WTC11 (cell line): Measurements from ENCODE around the gene UBE2J2. TPM values are rescaled to one million over a fixed set of nuclear protein-coding genes. Genes with fewer than 3 reads are reported as not detected.
A peak's percentile ranks its signal among the peaks of the same experiment; 100 is the strongest.

Experiments
- ATAC-seq: fragments of 200-7000 bp; cut with Tn5 transposase; 2 replicates; pipeline ENCODE4 v1.10.0; 2021; ENCODE audit warnings: mild to moderate bottlenecking, moderate library complexity
- CTCF ChIA-PET: fragments of 300-600 bp; sonication (Branson Sonifier 250); formaldehyde crosslinking; loops from one replicate; lab custom pipeline; 2021; ENCODE audit warnings: antibody characterized with exemption; lab: Charles Lee
- POLR2A ChIA-PET: fragments of 350-600 bp; sonication (Branson Sonifier 250); formaldehyde crosslinking; loops from one replicate; lab custom pipeline; 2021; ENCODE audit warnings: antibody characterized with exemption; lab: Charles Lee
- DNase-seq: peaks from one replicate; pipeline ENCODE4 v3.0.0; 2021; ENCODE audit warnings: low spot score
- H3K27ac Mint-ChIP-seq: 2 replicates; pipeline ENCODE4 v1.8.0; 2021; ENCODE audit warnings: mixed read lengths
- H3K27me3 Mint-ChIP-seq: 2 replicates; pipeline ENCODE4 v1.8.0; 2021; ENCODE audit warnings: low read depth, mild to moderate bottlenecking, moderate library complexity, mixed read lengths
- H3K36me3 Mint-ChIP-seq: 2 replicates; pipeline ENCODE4 v1.8.0; 2021; ENCODE audit warnings: mixed read lengths
- H3K4me1 Mint-ChIP-seq: 2 replicates; pipeline ENCODE4 v1.8.0; 2022; ENCODE audit warnings: mixed read lengths
- H3K4me3 Mint-ChIP-seq: 2 replicates; pipeline ENCODE4 v1.8.0; 2021; ENCODE audit warnings: mild to moderate bottlenecking, moderate library complexity, mixed read lengths
- H3K9me3 Mint-ChIP-seq: 2 replicates; pipeline ENCODE4 v1.8.0; 2021; ENCODE audit warnings: mixed read lengths
- ARID4B ChIP-seq: sonication (generic); formaldehyde crosslinking; IDR thresholded peaks from 2 replicates; pipeline ENCODE4 v1.8.0; 2023; ENCODE audit warnings: missing genetic modification reagents, mild to moderate bottlenecking, borderline replicate concordance
- CBFB ChIP-seq: sonication (generic); formaldehyde crosslinking; IDR thresholded peaks from 2 replicates; pipeline ENCODE4 v1.8.1; 2022; ENCODE audit warnings: mild to moderate bottlenecking, low read depth, missing genetic modification reagents
- CREM ChIP-seq: sonication (generic); formaldehyde crosslinking; IDR thresholded peaks from 2 replicates; pipeline ENCODE4 v1.8.1; 2022; ENCODE audit warnings: mild to moderate bottlenecking, missing genetic modification reagents, moderate library complexity
- E2F4 ChIP-seq: sonication (generic); formaldehyde crosslinking; IDR thresholded peaks from 2 replicates; pipeline ENCODE4 v1.8.1; 2022; ENCODE audit warnings: low read depth, mild to moderate bottlenecking, moderate library complexity, missing genetic modification reagents, borderline replicate concordance
- E2F5 ChIP-seq: sonication (generic); formaldehyde crosslinking; IDR thresholded peaks from 2 replicates; pipeline ENCODE4 v1.8.1; 2022; ENCODE audit warnings: mild to moderate bottlenecking, moderate library complexity, missing genetic modification reagents
- ETV6 ChIP-seq: sonication (generic); formaldehyde crosslinking; IDR thresholded peaks from 2 replicates; pipeline ENCODE4 v1.8.1; 2022; ENCODE audit warnings: mild to moderate bottlenecking, missing genetic modification reagents
- GRHL2 ChIP-seq: fragments of 250-450 bp; sonication (Bioruptor Pico); IDR thresholded peaks from 2 replicates; pipeline ENCODE4 v1.8.0; 2022; ENCODE audit warnings: mild to moderate bottlenecking, moderate library complexity; ENCODE audit not compliant: insufficient replicate concordance, severe bottlenecking
- HMGA2 ChIP-seq: fragments of 250-450 bp; sonication (Bioruptor Pico); IDR thresholded peaks from 2 replicates; pipeline ENCODE4 v1.4.0; 2021; ENCODE audit warnings: mild to moderate bottlenecking, moderate library complexity
- KAT7 ChIP-seq: sonication (generic); formaldehyde crosslinking; IDR thresholded peaks from 2 replicates; pipeline ENCODE4 v1.8.1; 2023; ENCODE audit warnings: missing genetic modification reagents, mild to moderate bottlenecking, borderline replicate concordance
- NR1H2 ChIP-seq: sonication (generic); formaldehyde crosslinking; IDR thresholded peaks from 2 replicates; pipeline ENCODE4 v1.9.0; 2021; ENCODE audit warnings: mild to moderate bottlenecking, moderate library complexity, missing genetic modification reagents
- NR3C1 ChIP-seq: sonication (generic); formaldehyde crosslinking; conservative IDR thresholded peaks from 2 replicates; pipeline ENCODE4 v1.8.1; 2023; ENCODE audit warnings: low read depth, mild to moderate bottlenecking, missing genetic modification reagents
- PREB ChIP-seq: sonication (generic); formaldehyde crosslinking; IDR thresholded peaks from 2 replicates; pipeline ENCODE4 v1.8.1; 2022; ENCODE audit warnings: mild to moderate bottlenecking, missing genetic modification reagents, moderate library complexity, borderline replicate concordance
- RORB ChIP-seq: fragments of 250-450 bp; sonication (Bioruptor Pico); IDR thresholded peaks from 2 replicates; pipeline ENCODE4 v1.9.0; 2021; ENCODE audit warnings: mild to moderate bottlenecking
- SMAD4 ChIP-seq: sonication (generic); formaldehyde crosslinking; IDR thresholded peaks from 2 replicates; pipeline ENCODE4 v1.8.0; 2022; ENCODE audit warnings: mild to moderate bottlenecking, missing genetic modification reagents
- ZNF317 ChIP-seq: sonication (generic); formaldehyde crosslinking; IDR thresholded peaks from 2 replicates; pipeline ENCODE4 v1.8.1; 2023; ENCODE audit warnings: low read depth, mild to moderate bottlenecking, moderate library complexity, missing genetic modification reagents, borderline replicate concordance
- ZNF396 ChIP-seq: fragments of 250-450 bp; sonication (Bioruptor Pico); IDR thresholded peaks from 2 replicates; pipeline ENCODE4 v1.8.0; 2021; ENCODE audit warnings: mild to moderate bottlenecking, moderate library complexity, borderline replicate concordance
- ZNF416 ChIP-seq: fragments of 250-450 bp; sonication (Bioruptor Pico); IDR thresholded peaks from 2 replicates; pipeline ENCODE4 v1.9.0; 2021; ENCODE audit warnings: mild to moderate bottlenecking, inconsistent platforms
- ZNF512 ChIP-seq: sonication (generic); formaldehyde crosslinking; IDR thresholded peaks from 2 replicates; pipeline ENCODE4 v1.8.1; 2022; ENCODE audit warnings: missing genetic modification reagents, borderline replicate concordance
- total RNA-seq: library from RNA; stranded (reverse); gene quantifications from 3 replicates; pipeline ENCODE4 v1.2.3, GENCODE V29; 2021

Gene UBE2J2
- total RNA-seq, 1 experiment from 2014 or later: 72.2 TPM

GRCh38 chr1:1284221-1285101 lies 10.8 kb upstream of the UBE2J2 start:
- no peaks in the 10 kb centered on the region for H3K36me3 Mint-ChIP-seq
- H3K27ac Mint-ChIP-seq: no peak overlapping the region
- peak; percentile 13; the same call in 1 of the 2 replicates for ATAC-seq
- no peak for DNase-seq
- CTCF ChIA-PET: interaction anchor here (1.4 to 2.1 kb wide), 3 partner anchors 8 to 16 kb away, joined by 5 to 15 read pairs (median 8); partner anchors contain the start of gene UBE2J2
- H3K4me1 Mint-ChIP-seq: no peaks in the 10 kb centered on the region
- H3K9me3 Mint-ChIP-seq: no peaks in the 10 kb centered on the region
- POLR2A ChIA-PET: no interaction called here
- no peaks in the 10 kb centered on the region for H3K27me3 Mint-ChIP-seq
- H3K4me3 Mint-ChIP-seq: no peak overlapping the region
- TF ChIP-seq ZNF512 (CRISPR knock-in tag) (no peak), ARID4B (CRISPR knock-in tag) (no peak), E2F5 (CRISPR knock-in tag) (no peak), ZNF396 (CRISPR knock-in tag) (no peak), HMGA2 (CRISPR knock-in tag) (no peak), ZNF317 (CRISPR knock-in tag) (no peak), CBFB (no peak), ETV6 (CRISPR knock-in tag) (no peak), CREM (CRISPR knock-in tag) (no peak), KAT7 (CRISPR knock-in tag) (no peak), ZNF416 (CRISPR knock-in tag) (no peak)

- TF ChIP-seq RORB (CRISPR knock-in tag) (no peak), GRHL2 (no peak), ZNF317 (CRISPR knock-in tag) (no peak), NR1H2 (CRISPR knock-in tag) (no peak), CREM (CRISPR knock-in tag) (no peak), NR3C1 (CRISPR knock-in tag) (no peak), PREB (CRISPR knock-in tag) (no peak), E2F4 (no peak), SMAD4 (no peak)
- ATAC-seq: peak; percentile 17; the same call in 1 of the 2 replicates
- ChIA-PET POLR2A (no interaction called here), CTCF (interaction anchor here (1.6 to 2.1 kb wide), 2 partner anchors 8 to 10 kb away, joined by 8 to 15 read pairs; partner anchors contain the start of gene UBE2J2)
- H3K4me3 Mint-ChIP-seq: no peak overlapping the region
- no peaks in the 10 kb centered on the region for H3K27me3 Mint-ChIP-seq
- DNase-seq: peak; percentile 29
- H3K27ac Mint-ChIP-seq: no peak overlapping the region
- H3K9me3 Mint-ChIP-seq: no peaks in the 10 kb centered on the region
- H3K36me3 Mint-ChIP-seq: no peaks in the 10 kb centered on the region
- H3K4me1 Mint-ChIP-seq: no peaks in the 10 kb centered on the region
Observed at GRCh38 chr1:1283821-1284220, 10.2 kb upstream of the UBE2J2 start.
